Testis (tissue), 2 donors: ENCODE data around the gene TTC28.

Source experiments
- CTCF ChIP-seq, 3 experiments: fragments of 450-650 bp in 2 of 3; fragments of 200-600 bp in 1 of 3; sonication (generic) in 1 of 3; IDR thresholded peaks; one replicate each; pipeline ENCODE4 v1.5.1; 2016 to 2019; ENCODE audit warnings: antibody characterized with exemption in 3 of 3, mild to moderate bottlenecking in 2 of 3, moderate library complexity in 1 of 3
- POLR2A ChIP-seq: fragments of 450-650 bp; IDR thresholded peaks from one replicate; pipeline ENCODE4 v1.6.1; 2017; ENCODE audit warnings: antibody characterized with exemption, mild to moderate bottlenecking, moderate library complexity

- no peak for TF ChIP-seq CTCF (IDR thresholded peaks at IDR 0.05)
- no peak for TF ChIP-seq POLR2A
Observed at GRCh38 chr22:28120691-28121592, 558.7 kb downstream of the TTC28 start.
